NCI-H128 (cell line): ENCODE data around the gene MYPOP.

Source experiments
- DNase-seq: peaks from one replicate; lab custom pipeline; 2025; ENCODE audit not compliant: unreplicated experiment; lab: John Stamatoyannopoulos, UW

Gene MYPOP, protein sequence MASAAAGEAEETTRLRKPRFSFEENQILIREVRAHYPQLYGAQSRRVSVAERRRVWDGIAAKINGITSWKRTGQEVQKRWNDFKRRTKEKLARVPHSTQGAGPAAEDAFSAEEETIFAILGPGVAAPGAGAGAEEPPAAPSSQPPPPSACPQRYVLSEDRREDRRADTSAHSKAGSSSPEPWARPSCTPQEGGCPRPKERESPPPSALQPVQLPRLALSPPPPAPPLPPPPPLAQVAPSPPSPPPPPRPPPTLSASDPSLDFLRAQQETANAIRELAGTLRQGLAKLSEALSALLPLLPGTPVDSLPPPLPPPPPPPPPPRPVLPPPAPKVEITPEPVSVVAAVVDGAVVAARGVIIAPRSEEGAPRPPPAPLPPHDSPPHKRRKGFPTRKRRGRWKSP

DNA sequence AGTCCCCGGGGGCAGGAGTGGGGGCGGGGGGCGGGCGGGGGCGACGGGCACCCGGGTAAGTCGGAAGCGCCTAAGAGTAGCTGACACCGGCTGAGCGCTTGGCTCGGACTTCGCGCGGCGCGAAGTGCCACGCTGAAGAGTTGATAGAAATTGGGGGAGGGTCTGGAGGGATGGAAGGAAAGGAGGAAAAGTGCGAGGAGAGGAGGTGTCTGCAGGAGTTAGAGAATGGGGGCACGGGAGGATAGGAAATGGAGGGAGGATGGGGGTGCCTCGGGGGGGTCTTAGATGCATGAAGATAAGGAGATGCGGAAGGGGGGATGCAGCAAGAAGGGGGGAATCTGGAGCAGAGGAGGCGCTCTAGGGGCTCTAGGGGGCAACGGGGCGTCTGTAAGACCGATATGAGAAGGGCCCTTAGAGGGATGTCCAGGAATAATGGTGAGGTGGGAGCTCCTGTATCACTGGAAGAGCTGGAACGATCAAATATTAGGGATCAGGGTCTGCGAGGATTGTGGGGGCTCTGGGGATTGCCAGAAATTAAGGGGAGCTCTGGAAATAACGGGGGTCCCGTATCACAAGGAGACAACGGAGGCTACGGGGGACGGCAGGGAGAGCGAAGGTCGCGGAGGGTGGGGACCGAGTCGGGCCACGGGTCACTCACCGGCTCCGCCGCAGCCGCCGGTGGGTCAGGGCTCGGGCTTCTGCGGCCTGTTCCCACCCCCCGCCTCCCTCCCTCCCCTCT is at the start of gene MYPOP:
MYPOP (minus strand) TSS at position 702 of the 739 bp plus-strand sequence. CDS start 840 bp downstream, outside the sequence.
- DNase-seq, result no peak

- no peak for DNase-seq
Measured at GRCh38 chr19:45947926-45948325, 45.5 kb upstream of the MYPOP start.

GRCh38 chr19:45940515-45940805 is 38.0 kb upstream of the MYPOP start:
- no peak for DNase-seq

- DNase-seq, result no peak
Measured at GRCh38 chr19:45939792-45940514, 37.5 kb upstream of the MYPOP start.

DNA sequence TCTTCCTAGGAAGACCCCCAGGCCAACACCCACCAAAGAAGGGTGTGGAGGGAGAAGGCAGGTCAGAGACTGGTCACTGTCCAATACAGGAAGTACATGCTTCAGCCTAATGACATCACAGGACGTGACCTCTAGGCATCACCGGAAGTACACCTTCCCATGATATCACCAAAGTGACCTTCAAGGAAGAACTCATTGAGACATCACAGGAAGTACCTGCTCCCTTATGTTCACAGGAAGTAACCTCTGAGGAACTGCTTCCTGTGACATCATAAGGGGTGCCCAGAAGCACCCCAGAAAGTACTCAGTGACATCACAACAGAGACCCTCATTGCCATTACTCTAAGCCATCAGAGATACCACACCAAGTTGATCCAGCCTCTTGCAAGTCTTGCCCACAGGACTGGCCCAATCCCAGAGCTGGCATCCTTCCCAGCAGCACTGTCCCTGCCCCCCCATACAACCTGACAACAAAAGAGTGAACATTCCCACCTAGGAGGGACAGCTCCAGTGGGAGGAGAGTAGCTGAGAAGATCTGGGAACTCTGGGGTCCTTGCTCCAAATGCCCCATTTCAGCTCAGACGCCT is 36.4 kb upstream of the MYPOP start:
- no peak for DNase-seq

DNA sequence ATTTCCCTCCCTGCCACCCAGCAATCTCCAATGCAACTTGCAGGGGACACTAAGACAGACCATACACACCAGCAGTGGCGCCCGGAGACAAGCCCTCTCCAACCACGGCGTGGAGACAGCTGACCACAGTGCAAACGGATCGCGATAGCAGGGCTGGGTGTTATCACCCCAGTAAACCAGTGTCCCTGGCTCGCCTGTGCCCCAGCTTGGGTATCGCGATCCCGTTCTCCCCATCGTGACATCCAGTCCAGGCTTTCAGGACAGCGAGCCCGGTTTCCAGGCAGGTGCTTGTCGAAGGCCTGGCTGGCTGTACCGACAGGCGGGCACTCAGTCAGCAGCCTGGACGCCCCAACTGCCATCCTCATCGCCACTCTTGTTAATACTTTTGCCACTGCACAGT is 32.9 kb upstream of the MYPOP start:
- DNase-seq, result no peak

- no peak for DNase-seq
Measured at GRCh38 chr19:45934551-45935230, 32.3 kb upstream of the MYPOP start.

DNA sequence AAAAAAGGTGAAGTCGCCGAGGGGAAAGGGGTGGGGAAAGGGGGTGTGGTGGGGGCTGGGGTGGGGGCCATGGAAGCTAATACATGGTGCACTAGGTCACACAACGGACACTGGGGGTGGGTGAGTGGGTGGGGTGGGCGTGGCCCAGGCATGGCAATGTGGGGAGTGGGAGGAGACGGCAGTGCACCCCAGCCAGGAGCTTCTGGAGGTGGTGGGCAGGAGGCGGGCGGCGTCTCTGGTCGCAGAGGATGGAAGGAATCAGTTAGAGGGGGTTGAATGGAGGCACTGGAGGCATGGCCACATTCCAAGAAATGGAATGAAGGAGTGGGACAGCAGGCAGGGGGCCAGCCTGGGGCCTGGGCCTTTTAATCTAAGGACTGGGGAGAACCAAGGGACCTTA is 31.3 kb upstream of the MYPOP start:
- DNase-seq, result no peak

DNA sequence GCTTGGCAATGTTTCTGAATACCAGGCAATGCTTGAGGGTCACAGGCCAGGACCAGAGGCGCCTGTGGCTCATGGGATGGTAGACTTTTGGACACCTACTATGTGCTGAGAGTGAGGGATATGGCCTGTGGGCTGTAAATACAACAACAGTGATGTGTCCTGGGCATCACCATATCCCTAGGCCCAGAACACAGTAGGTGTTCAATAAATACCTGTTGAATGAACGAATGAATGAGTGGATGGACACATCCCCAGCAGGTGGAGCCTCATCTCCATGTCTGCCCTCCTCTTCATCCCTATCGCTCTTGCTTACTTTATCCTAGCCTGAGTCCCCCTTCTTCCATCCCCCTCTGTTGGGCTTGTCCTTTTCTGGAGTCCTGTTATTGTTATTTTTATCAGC is 28.6 kb upstream of the MYPOP start:
- no peak for DNase-seq

DNA sequence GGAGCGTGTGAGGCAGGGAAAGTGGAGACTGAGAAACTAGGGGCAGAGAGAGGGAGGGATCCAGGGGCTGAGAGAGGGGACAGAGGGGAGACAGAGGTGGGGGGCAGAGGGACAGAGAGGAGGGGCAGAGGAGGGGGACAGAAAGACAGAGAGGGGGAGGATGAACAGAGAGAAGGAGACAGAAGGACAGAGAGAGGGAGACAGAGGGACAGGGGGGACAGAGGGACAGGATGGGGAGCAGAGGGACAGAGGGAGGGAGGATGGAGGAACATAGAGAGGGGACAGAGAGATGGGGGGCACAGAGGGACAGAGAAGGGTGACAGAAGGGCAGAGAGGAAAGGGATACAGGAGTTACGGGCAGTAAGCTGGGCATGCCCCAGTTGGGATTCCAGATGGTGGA is 26.8 kb upstream of the MYPOP start:
- no peak for DNase-seq

DNA sequence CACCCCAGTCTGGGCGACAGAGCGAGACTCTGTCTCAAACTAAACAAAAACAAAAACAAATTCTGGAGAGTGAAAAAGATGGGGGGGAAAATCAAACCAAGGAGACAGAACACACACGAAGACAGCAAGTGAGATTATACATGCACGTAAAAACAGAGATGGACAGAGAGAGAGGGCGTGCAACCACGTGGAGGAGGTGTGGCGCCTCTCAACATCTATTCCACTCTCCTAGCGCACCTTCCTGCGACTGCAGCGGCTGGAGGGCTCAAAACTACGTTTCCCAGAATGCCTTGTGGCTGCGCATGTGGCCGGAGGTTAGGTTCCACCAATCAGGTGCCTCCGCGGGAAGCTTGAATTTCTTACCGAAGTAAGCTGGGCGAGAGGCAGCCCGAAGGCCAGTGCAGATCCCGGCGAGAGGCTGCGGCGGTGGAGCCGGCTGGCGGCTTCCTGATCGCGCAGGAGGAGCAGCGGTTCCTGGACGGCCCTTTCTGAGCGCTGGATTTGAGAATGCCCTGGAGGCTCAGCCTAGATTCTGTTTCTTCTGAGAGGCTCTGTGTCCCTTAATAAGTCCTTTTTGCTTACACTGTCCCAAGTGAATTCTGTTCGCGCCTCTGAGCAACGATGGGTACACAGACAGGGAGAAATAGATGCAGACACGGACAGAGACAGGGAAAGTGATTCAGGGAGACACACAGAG is 25.3 kb upstream of the MYPOP start:
- peak; percentile 92 for DNase-seq

- DNase-seq, result no peak
Measured at GRCh38 chr19:45924891-45925447, 22.6 kb upstream of the MYPOP start.

GRCh38 chr19:45922281-45922680 is 19.9 kb upstream of the MYPOP start:
- DNase-seq, result no peak

- no peak for DNase-seq
Measured at GRCh38 chr19:45920458-45920857, 18.0 kb upstream of the MYPOP start.

GRCh38 chr19:45919678-45920077 is 17.3 kb upstream of the MYPOP start:
- DNase-seq, result no peak

- DNase-seq, result no peak
Measured at GRCh38 chr19:45918721-45919120, 16.3 kb upstream of the MYPOP start.

DNA sequence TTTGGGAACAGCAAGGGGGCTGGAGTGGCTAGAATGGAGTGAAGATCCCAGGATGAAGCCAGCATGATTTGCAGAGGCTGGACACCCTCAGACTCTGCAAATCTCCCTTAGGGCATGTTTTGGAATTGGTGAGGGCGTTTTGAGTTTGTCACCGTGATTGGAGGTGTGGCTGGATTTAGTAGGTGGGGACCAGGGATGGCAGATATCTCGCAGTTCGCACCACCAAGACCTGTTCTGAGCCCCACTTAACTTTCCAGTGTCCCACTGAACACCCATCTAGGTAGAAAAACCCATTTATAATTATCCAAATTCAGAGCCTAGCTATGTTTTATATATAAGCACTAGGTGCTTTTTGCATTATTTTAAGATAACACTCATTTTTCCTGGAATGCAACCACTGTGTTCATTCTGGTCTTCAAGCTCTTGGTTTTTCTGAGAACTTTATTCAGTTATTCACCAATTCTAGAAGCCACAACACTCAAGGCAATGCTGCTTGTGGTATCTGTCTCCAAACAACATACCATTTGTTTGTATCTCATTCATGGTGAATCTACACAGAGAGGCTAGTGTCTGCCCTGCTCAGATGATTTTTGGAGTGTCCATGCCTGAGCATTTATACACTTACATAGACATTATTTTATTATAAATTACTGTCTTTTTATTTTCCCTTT is 15.1 kb upstream of the MYPOP start:
- no peak for DNase-seq

DNA sequence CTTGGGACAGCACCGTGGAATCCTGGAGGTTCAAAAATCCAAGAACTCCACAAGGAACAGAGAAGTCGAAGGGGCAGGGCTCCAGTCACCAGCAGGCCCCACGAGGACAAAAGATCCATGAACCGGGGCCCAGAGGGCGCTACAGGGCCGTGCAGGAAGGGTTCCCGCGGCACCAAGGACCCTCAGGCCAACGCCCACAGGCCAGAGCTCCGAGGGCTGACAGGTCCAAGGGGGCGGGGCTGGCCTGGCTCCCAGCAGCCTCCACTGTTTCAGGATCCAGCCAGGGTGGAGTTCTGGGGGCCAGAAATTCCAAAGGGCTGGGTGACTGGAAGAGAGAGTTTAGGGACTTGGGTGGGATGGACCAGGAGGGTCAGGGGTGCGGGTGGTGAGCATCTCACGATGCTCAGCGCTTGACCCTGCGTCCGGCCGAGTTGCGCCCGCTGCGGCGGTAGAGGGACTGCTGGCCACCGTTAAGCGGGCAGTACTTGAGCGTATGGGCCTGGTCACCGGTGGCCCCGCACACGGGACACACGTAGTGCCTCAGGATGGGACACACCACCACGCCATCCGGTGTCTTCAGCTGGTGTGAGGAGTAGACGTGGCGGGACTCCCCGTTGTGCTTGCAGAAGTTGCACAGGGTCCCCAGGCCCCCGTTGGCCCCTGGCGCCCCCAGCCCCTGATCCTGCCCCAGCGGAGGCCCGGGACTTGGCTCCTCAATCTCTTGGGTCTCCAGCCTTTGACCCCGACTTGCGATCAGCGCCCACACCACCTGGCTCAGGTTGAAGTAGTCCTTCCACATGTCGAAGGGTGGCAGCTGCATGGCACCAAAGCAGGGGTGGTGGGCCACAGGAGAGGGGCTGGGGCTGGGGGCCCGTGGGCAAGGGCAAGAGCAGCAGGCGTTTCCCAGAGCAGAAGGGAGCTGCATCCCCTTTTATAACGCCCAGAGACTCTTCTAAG is 11.7 kb upstream of the MYPOP start, which contains the start of gene NANOS2:
NANOS2 (minus strand) TSS at position 905 of the 957 bp plus-strand sequence; CDS start at position 820, 85 bp downstream.
- DNase-seq, result no peak
